HepG2 (cell line): ENCODE measurements around the gene APPBP2. TPM values are rescaled to one million over a fixed set of nuclear protein-coding genes. Genes with fewer than 3 reads are reported as not detected.

Experiments used
- ATAC-seq: fragments of 200-7000 bp; cut with Tn5 transposase; 3 replicates; pipeline ENCODE4 v1.9.1; 2020; ENCODE audit warnings: mild to moderate bottlenecking, moderate library complexity
- BruUV-seq: library from RNA; stranded (reverse); fragments of 400-500 nt; replicated peaks from 2 replicates; lab custom pipeline; 2021; lab: Mats Ljungman, UMichigan
- CTCF ChIA-PET: fragments of 300-600 bp; formaldehyde crosslinking; extraction: SDS; loops from one replicate; lab custom pipeline; 2021; ENCODE audit warnings: low total read pairs, inconsistent platforms, low intra/inter-chr PET ratio; lab: Yijun Ruan, JAX
- POLR2A ChIA-PET: fragments of 350-600 bp; sonication (Branson Sonifier 250); formaldehyde crosslinking; loops from one replicate; lab custom pipeline; 2020; ENCODE audit warnings: antibody characterized with exemption, inconsistent platforms; lab: Yijun Ruan, JAX
- DNase-seq: peaks from one replicate; pipeline ENCODE4 v3.0.0-alpha.2; 2015; ENCODE audit warnings: low spot score
- FAIRE-seq: peaks from 3 replicates; lab custom pipeline; 2011; peaks lifted over from hg19 to GRCh38; lab: Jason Lieb, UNC
- H2AFZ ChIP-seq: one replicate; pipeline ENCODE4 v1.6.1; 2011; ENCODE audit warnings: low read length, inconsistent platforms
- H3K27ac ChIP-seq: fragments of 300-600 bp; 3 replicates; pipeline ENCODE4 v1.8.0; 2011; ENCODE audit warnings: mixed run types, mild to moderate bottlenecking, mixed read lengths, low read length, inconsistent platforms; ENCODE audit not compliant: insufficient read depth; ENCODE audit errors: extremely low read length
- H3K27me3 ChIP-seq, 2 experiments: fragments of 200-600 bp in 1 of 2; 2 replicates in 1 of 2; 3 replicates in 1 of 2; pipeline versions ENCODE4 v1.6.0 to v1.8.0; 2011; ENCODE audit warnings: low read length in 2 of 2, mild to moderate bottlenecking in 2 of 2, moderate library complexity in 2 of 2, inconsistent platforms in 1 of 2; ENCODE audit not compliant: insufficient read depth in 2 of 2, control insufficient read depth in 1 of 2
- H3K36me3 ChIP-seq, 2 experiments: fragments of 200-600 bp in 1 of 2; replicated peaks in 1 of 2; 2 replicates in 1 of 2; 3 replicates in 1 of 2; pipeline versions ENCODE4 v1.5.1 to v1.8.0; 2011; ENCODE audit warnings: low read length in 2 of 2, inconsistent platforms in 1 of 2; ENCODE audit not compliant: insufficient read depth in 2 of 2, control insufficient read depth in 1 of 2
- H3K4me1 ChIP-seq: 2 replicates; pipeline ENCODE4 v1.5.1; 2012; ENCODE audit warnings: low read length, inconsistent platforms; ENCODE audit not compliant: insufficient read depth
- H3K4me2 ChIP-seq: 2 replicates; pipeline ENCODE4 v1.6.0; 2011; ENCODE audit warnings: low read depth, low read length, inconsistent platforms
- H3K4me3 ChIP-seq, 3 experiments: fragments of 200-600 bp in 1 of 3; sonication (generic), shearing (Covaris generic) in 1 of 3; replicated peaks in 1 of 3; 2 replicates each; pipeline ENCODE4 v1.5.1; 2011 to 2016; ENCODE audit warnings: low read length in 3 of 3, inconsistent platforms in 2 of 3, low read depth in 2 of 3, mild to moderate bottlenecking in 2 of 3, control low read depth in 1 of 3, mixed read lengths in 1 of 3; ENCODE audit not compliant: insufficient read depth in 1 of 3
- H3K79me2 ChIP-seq: one replicate; pipeline ENCODE4 v1.6.1; 2011; ENCODE audit warnings: low read length, inconsistent platforms; ENCODE audit not compliant: insufficient read depth
- H3K9ac ChIP-seq: 2 replicates; pipeline ENCODE4 v1.6.0; 2011; ENCODE audit warnings: mild to moderate bottlenecking, low read depth, low read length, inconsistent platforms; ENCODE audit not compliant: insufficient read depth
- H3K9me3 ChIP-seq: 2 replicates; pipeline ENCODE4 v1.5.1; 2012; ENCODE audit warnings: mild to moderate bottlenecking, low read length
- H4K20me1 ChIP-seq: 2 replicates; pipeline ENCODE4 v1.6.0; 2011; ENCODE audit warnings: inconsistent platforms, mild to moderate bottlenecking, low read length, moderate library complexity; ENCODE audit not compliant: insufficient read depth
- ATF7 ChIP-seq, 2 experiments: fragments of 450-650 bp in 1 of 2; sonication (generic) in 1 of 2; formaldehyde crosslinking in 1 of 2; IDR thresholded peaks; 2 replicates each; pipeline versions ENCODE4 v1.4.0 to v1.6.1; 2016 to 2020; ENCODE audit warnings: antibody characterized with exemption in 1 of 2, mild to moderate bottlenecking in 1 of 2, missing genetic modification reagents in 1 of 2
- ATRX ChIP-seq: sonication (generic); formaldehyde crosslinking; IDR thresholded peaks from 2 replicates; pipeline ENCODE4 v1.4.0; 2020; ENCODE audit warnings: missing genetic modification reagents, borderline replicate concordance
- FOXM1 ChIP-seq: sonication (generic); formaldehyde crosslinking; IDR thresholded peaks from 2 replicates; pipeline ENCODE4 v1.5.0; 2020; ENCODE audit warnings: missing genetic modification reagents
- HNRNPK ChIP-seq: fragments of 200-400 bp; formaldehyde crosslinking; IDR thresholded peaks from 2 replicates; pipeline ENCODE4 v1.6.1; 2018; ENCODE audit warnings: low read length, low read depth, moderate library complexity, mild to moderate bottlenecking; ENCODE audit not compliant: poor library complexity, severe bottlenecking
- IRF2 ChIP-seq: IDR thresholded peaks from 2 replicates; pipeline ENCODE4 v1.6.1; 2018; ENCODE audit warnings: missing genetic modification reagents, missing compliant biosample characterization
- MTERF4 ChIP-seq: sonication (generic); formaldehyde crosslinking; IDR thresholded peaks from 2 replicates; pipeline ENCODE4 v1.8.0; 2023; ENCODE audit warnings: mild to moderate bottlenecking, missing genetic modification reagents
- MXI1 ChIP-seq: IDR thresholded peaks from 3 replicates; pipeline ENCODE4 v1.6.1; 2012; ENCODE audit warnings: low read depth, low read length, inconsistent platforms, borderline replicate concordance
- TBX2 ChIP-seq: sonication (generic); formaldehyde crosslinking; IDR thresholded peaks from 2 replicates; pipeline ENCODE4 v1.5.0; 2020; ENCODE audit warnings: missing genetic modification reagents, mild to moderate bottlenecking, borderline replicate concordance
- TRAFD1 ChIP-seq: sonication (generic); formaldehyde crosslinking; IDR thresholded peaks from 2 replicates; pipeline ENCODE4 v1.5.1; 2020; ENCODE audit warnings: missing genetic modification reagents, mild to moderate bottlenecking, borderline replicate concordance
- ZSCAN25 ChIP-seq: sonication (generic); formaldehyde crosslinking; IDR thresholded peaks from 2 replicates; pipeline ENCODE4 v1.8.0; 2022; ENCODE audit warnings: mild to moderate bottlenecking, missing genetic modification reagents
- whole genome bisulfite sequencing: methylation state at CpG from one replicate; pipeline ENCODE4 v1.1.6; 2017; ENCODE audit warnings: low lambda C conversion rate; 5-methylcytosine and 5-hydroxymethylcytosine counted together
- in situ Hi-C: cut with HindIII; loops from 2 replicates; pipeline ENCODE4 v1.10.0; 2017; ENCODE audit warnings: low pct_unique_long_range_greater_than_20kb; ENCODE audit not compliant: extremely low pct_ligation_motif_present
- intact Hi-C: fragments of 100-400 bp; cut with micrococcal nuclease; formaldehyde crosslinking; loops from one replicate; pipeline ENCODE4 v1.10.0; 2022; ENCODE audit not compliant: unreplicated experiment
- polyA plus RNA-seq, 8 experiments: library from polyadenylated mRNA; depleted of rRNA in 3 of 8; stranded (reverse) in 7 of 8; unstranded in 1 of 8; fragments of >200 nt; fragmentation: Illumina TruSeq in 4 of 8; extraction: Trizol in 4 of 8; gene quantifications; 2 replicates each; pipeline versions ENCODE4 v1.2.1 to v1.2.3, GENCODE V29; 2011 to 2016; ENCODE audit warnings: low read depth in 4 of 8, missing spikeins in 1 of 8, mixed read lengths in 1 of 8; ENCODE audit not compliant: insufficient read depth in 1 of 8
- total RNA-seq, 5 experiments: library from RNA; depleted of rRNA; stranded (reverse); fragments of >200 nt; fragmentation: Illumina TruSeq; extraction: Trizol; gene quantifications; 2 replicates each; pipeline ENCODE4 v1.2.3, GENCODE V29; 2016; ENCODE audit warnings: low read depth in 1 of 5

APPBP2 gene
- total and polyA plus RNA-seq, 2 of the 13 experiments (the other 11 are each of a cell fraction or from before 2014, with no cell fraction given): 17.5 to 45.8 TPM

GRCh38 chr17:60451071-60451470 lies 75.0 kb downstream of the APPBP2 start:
- WGBS: 100% methylated on average over 1 of the region's 1 CpG
- no TSS peak for BruUV-seq
- CTCF ChIA-PET: no interaction called here

More at GRCh38 chr17:60451071-60451470, 75.0 kb downstream of the APPBP2 start:
- H3K9ac ChIP-seq: no peak overlapping the region
- FAIRE-seq (no peak), DNase-seq (no peak), ATAC-seq (no peak)
- no peak overlapping the region for H2AFZ ChIP-seq
- no peaks in the 10 kb centered on the region for H3K4me1 ChIP-seq
- POLR2A ChIA-PET: no interaction called here
- H3K27ac ChIP-seq: no peak overlapping the region
- H3K36me3 ChIP-seq: peaks cover 14 to 66% of the 10 kb centered on the region in 2 experiments
- no peaks in the 10 kb centered on the region for H4K20me1 ChIP-seq
- H3K4me3 ChIP-seq: no peak overlapping the region
- intact Hi-C loops (no loop called here), in situ Hi-C loops (no loop called here)
- no peak overlapping the region for H3K4me2 ChIP-seq
- H3K9me3 ChIP-seq: no peaks in the 10 kb centered on the region
- TF ChIP-seq FOXM1 (CRISPR knock-in tag) (no peak), TBX2 (CRISPR knock-in tag) (no peak), MTERF4 (CRISPR knock-in tag) (no peak), TRAFD1 (CRISPR knock-in tag) (no peak), ATF7 (IDR thresholded peaks at IDR 0.05) (no peak), ATF7 (CRISPR knock-in tag; IDR thresholded peaks at IDR 0.05) (no peak), ATRX (no peak), HNRNPK (no peak), IRF2 (CRISPR knock-in tag) (no peak), ZSCAN25 (no peak), MXI1 (no peak)
- H3K27me3 ChIP-seq: no peaks in the 10 kb centered on the region
- H3K79me2 ChIP-seq: no peaks in the 10 kb centered on the region
